Natural killer cell treated with Interleukin-12 subunit alpha and Interleukin-12 subunit beta and Interleukin-15 and Interleukin-18, amount 100 ng/mL, for 72 hours (primary cell): ENCODE measurements around the gene ZNF664. TPM values are rescaled to one million over a fixed set of nuclear protein-coding genes. Genes with fewer than 3 reads are reported as not detected.

Experiments used
- ATAC-seq, 2 donors: fragments of 150-1000 bp; cut with Tn5 transposase in 1 of 2; sonication (Bioruptor Pico), chemical (Tn5 transposase) in 1 of 2; 2 replicates each; pipeline ENCODE4 v1.10.0; 2021
- DNase-seq: peaks from one replicate; pipeline ENCODE4 v3.0.0; 2022; ENCODE audit warnings: low spot score
- H3K27ac Mint-ChIP-seq, 2 donors: 1 replicate in 1 of 2; 2 replicates in 1 of 2; pipeline ENCODE4 v1.8.0; 2022; ENCODE audit warnings: mixed read lengths in 2 of 2, mild to moderate bottlenecking in 1 of 2, moderate library complexity in 1 of 2
- H3K27me3 Mint-ChIP-seq, 2 donors: 1 replicate in 1 of 2; 2 replicates in 1 of 2; pipeline ENCODE4 v1.8.0; 2022; ENCODE audit warnings: mixed read lengths in 2 of 2
- H3K36me3 Mint-ChIP-seq: one replicate; pipeline ENCODE4 v1.8.0; 2022; ENCODE audit warnings: mixed read lengths
- H3K4me1 Mint-ChIP-seq, 2 donors: 1 replicate in 1 of 2; 2 replicates in 1 of 2; pipeline ENCODE4 v1.8.0; 2022; ENCODE audit warnings: low read depth in 2 of 2, mixed read lengths in 2 of 2, mild to moderate bottlenecking in 1 of 2
- H3K4me3 Mint-ChIP-seq: one replicate; pipeline ENCODE4 v1.8.0; 2022; ENCODE audit warnings: mixed read lengths
- H3K9me3 Mint-ChIP-seq: 2 replicates; pipeline ENCODE4 v1.8.0; 2022; ENCODE audit warnings: mixed read lengths
- total RNA-seq, 2 donors: library from RNA; stranded (reverse); gene quantifications; one replicate each; pipeline ENCODE4 v1.2.3, GENCODE V29; 2022

The ZNF664 gene
- total RNA-seq, 2 donors from 2014 or later: 41.0 to 45.5 TPM

DNA sequence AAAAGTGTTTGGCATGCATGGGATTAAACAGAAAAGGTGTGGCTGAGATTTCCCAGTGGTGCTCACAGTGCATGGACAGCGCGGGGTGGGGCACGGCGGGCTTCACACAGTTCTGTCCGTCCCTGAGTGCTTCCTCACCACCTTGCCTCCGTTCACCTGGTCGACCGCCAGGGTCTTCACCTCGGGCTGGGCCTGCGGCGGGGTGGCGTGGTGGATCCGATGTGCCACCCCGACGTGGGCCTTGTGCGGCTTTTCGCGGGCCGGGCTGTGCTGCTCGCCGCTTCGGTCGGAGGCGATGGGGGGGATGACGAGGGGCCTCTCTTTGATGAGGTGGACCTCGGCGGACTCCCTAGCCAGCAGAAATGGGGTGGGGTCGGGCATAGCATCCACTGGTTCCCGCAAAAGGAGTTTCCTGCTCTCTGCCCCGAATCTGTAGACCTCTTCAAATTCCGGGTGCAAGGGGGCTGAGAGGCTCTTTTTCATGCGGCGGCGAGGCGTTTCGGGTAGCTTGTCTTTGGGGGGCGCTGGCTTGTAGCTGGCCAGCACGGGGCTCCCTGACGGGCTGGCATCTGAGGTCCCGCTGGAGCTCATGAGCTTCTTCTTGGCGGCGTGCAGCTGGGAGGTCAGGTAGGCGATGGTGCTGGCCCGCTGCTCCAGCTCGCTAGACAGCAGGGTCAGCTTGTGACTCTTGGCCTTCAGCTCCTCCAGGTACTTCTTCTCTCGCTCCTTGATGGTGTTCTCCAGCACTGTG, 35.9 kb upstream of the ZNF664 start:
- Mint-ChIP-seq H3K27ac (peak overlapping the region; percentile 74), H3K9me3 (no peaks in the 10 kb centered on the region), H3K36me3 (peaks cover 5% of the 10 kb centered on the region), H3K4me1 (peaks cover 55 to 66% of the 10 kb centered on the region in 2 donors), H3K4me3 (peak overlapping the region; percentile 75), H3K27me3 (no peaks in the 10 kb centered on the region)
- DNase-seq: no peak
- no peak for ATAC-seq

DNA sequence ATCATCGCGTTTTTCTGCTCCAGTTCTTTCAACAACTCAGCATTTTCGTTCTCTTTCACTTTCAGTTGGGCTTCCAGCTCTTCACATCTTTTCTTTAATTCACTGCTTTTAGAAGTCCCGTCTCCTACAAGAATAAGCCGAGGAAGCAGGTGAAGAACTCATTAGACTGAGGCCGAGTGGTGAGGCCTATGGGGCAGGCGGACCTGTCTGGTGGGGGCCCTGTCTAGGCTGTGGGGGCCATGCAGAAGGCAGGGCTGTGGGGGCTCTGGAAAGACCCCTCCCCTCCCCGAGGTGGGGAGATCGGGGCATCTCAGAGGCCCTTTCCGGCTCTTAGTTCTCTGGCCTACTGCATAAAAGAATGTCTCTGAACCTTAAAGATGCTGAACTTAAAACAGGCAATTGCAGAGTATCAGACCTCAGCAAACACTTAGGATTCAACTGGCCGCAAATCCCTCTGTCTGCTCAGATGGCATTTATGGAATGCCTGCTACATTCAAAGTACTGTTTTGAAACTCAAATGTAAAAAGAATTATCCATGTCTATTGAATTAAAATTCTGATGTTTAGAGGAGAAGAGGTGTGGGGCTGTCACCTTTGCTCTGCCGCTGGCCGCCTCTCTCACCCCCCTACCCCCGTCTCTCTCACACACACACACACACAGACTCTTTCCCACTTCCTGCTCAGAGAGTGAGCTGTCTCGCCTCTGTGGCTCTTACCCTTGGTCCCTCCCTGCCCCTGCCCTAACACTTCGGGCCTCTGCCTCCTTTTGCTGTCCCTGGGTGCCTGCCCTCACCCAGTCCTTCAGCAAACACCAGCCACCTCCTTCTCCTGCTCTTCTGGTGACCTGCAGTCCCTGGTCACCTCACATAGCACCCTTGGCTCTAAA, 35.1 kb upstream of the ZNF664 start:
- Mint-ChIP-seq H3K9me3 (no peaks in the 10 kb centered on the region), H3K4me1 (peaks cover 55 to 63% of the 10 kb centered on the region in 2 donors), H3K27me3 (no peaks in the 10 kb centered on the region), H3K36me3 (peaks cover 11% of the 10 kb centered on the region), H3K4me3 (peak overlapping the region; percentile 75), H3K27ac (peak overlapping the region; percentile 74)
- peak; percentile 82 to 87 for ATAC-seq
- peak; percentile 82 for DNase-seq

DNA sequence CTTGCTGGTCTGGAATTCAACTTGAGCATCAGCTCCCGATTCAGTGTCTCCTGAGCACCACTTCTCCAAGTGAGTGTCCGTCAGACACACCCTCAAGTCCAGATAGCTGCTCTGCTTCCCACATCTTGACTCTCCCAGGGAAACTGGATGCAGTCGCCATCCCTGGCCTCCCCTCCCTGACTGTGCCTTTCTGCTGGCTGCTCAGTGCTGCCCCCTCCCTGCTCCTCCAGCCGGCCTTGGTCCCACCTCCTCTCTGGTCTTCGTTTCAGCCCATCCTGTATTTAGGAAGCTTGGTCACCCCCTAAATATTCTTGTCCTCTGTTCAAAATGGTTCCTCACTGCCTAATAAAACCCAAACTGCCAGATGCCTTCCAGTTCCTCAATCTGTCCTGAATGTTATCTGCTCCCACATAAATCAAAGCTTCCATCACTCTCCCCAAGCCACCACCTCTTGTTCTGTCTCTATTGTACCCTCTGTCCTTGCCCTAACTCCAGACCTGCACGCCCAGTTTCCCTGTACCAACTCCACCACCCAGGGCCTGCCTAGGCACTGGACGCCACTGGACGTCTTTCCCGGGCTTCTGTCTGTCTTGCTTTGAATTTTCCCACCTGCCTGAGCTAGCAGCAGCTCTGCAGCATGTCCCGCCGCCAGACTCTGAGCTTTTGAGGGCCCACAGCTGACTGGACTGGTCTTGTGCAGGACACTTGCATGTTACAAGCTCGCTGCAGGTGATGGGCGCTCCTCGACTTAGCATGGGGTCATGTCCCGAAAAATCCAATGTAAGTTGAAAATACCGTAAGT, 34.1 kb upstream of the ZNF664 start:
- no peak for ATAC-seq
- no peaks in the 10 kb centered on the region for H3K9me3 Mint-ChIP-seq
- H3K27ac Mint-ChIP-seq: peak overlapping the region; percentile 74
- H3K4me1 Mint-ChIP-seq: peaks cover 48 to 55% of the 10 kb centered on the region in 2 donors
- peaks cover 11% of the 10 kb centered on the region for H3K36me3 Mint-ChIP-seq
- no peaks in the 10 kb centered on the region for H3K27me3 Mint-ChIP-seq
- DNase-seq: no peak
- H3K4me3 Mint-ChIP-seq: peak overlapping the region; percentile 75

DNA sequence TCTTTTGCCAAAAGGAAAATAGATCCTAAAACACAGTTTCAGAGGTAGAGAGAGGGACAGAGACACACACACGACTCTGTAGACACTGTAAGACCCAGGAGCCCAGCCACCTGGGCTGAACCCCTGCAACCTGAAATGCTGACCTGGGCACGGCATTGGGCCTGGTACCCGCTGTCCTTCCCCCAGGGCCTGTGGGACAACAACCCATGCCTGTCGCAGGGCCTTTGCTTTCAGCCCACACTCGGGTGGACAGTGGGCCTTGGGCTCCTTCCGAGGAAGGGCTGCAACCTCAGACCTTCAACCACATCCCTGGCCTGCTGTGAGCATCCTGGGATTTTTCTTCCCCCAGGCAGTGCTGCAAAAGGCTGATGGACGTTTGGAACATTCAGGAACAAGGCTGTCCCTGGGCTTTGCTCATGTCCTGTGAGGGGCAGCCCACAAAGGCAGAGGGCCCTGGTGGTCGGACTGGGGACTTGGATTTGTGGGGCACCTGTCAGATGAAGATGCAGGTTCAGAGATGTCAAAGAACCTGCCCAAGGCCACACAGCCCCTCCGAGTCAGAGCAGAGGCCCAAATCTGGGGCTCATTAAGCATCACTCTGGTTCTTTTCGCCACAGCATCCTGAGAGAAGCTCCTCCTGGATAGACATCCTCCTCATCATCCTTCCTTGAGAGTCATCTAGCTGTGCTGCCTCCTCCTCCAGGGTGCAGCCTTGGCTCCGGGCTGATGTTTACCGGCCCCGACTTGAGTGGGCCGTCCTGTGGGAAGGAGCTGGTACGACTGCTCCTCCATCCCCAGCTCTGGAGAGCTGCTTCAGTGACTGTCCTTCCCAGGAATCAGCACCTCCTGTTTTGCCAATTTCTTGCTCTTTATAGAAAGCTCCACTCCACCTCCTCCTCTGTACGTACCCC, 33.0 kb upstream of the ZNF664 start:
- H3K4me3 Mint-ChIP-seq: no peak overlapping the region
- H3K4me1 Mint-ChIP-seq: peaks cover 42 to 44% of the 10 kb centered on the region in 2 donors
- ATAC-seq (no peak), DNase-seq (no peak)
- no peak overlapping the region for H3K27ac Mint-ChIP-seq
- peaks cover 11% of the 10 kb centered on the region for H3K36me3 Mint-ChIP-seq
- H3K9me3 Mint-ChIP-seq: no peaks in the 10 kb centered on the region
- no peaks in the 10 kb centered on the region for H3K27me3 Mint-ChIP-seq

DNA sequence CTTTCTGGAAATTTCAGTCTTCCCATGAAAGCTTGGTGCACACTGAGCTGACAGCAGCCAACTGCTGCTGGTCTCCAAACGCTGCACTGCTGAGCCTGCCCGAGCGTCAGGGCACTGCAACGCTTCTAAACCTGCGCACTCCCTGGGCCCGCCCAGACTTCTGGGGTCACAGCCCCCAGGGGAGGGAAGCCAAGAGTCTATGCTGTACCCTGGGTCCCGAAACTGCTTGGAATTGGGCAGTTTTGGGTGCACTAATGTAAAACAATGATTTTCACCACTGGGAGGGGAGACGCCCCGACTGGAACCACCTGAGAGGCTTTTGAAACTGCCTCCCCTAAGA, 32.4 kb upstream of the ZNF664 start:
- Mint-ChIP-seq H3K4me3 (no peak overlapping the region), H3K4me1 (peaks cover 38 to 40% of the 10 kb centered on the region in 2 donors), H3K9me3 (no peaks in the 10 kb centered on the region), H3K27me3 (no peaks in the 10 kb centered on the region), H3K27ac (no peak overlapping the region), H3K36me3 (peaks cover 11% of the 10 kb centered on the region)
- no peak for ATAC-seq
- no peak for DNase-seq

DNA sequence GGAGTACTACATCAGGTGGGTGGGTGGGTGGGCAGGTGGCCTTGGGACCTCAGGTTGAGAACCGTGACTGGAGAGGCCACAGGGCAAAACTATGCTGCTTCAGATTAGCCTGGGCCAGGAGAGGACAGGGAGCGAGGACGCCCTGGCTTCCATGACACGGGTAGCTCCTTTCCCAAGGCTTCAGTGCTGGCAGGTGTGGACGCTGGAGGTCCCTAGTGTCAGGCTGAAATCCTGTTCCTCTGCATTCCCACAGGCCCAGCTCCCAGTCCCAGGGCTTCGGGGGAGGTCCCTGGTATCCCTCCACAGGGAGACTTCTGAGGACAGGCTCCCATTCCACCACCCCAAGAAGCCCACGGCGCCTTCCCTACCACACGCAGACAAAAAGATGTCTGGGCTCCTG, 32.0 kb upstream of the ZNF664 start:
- Mint-ChIP-seq H3K9me3 (no peaks in the 10 kb centered on the region), H3K4me1 (peaks cover 35 to 38% of the 10 kb centered on the region in 2 donors), H3K27me3 (no peaks in the 10 kb centered on the region), H3K36me3 (peaks cover 11% of the 10 kb centered on the region), H3K27ac (no peak overlapping the region), H3K4me3 (no peak overlapping the region)
- no peak for DNase-seq
- ATAC-seq: no peak

DNA sequence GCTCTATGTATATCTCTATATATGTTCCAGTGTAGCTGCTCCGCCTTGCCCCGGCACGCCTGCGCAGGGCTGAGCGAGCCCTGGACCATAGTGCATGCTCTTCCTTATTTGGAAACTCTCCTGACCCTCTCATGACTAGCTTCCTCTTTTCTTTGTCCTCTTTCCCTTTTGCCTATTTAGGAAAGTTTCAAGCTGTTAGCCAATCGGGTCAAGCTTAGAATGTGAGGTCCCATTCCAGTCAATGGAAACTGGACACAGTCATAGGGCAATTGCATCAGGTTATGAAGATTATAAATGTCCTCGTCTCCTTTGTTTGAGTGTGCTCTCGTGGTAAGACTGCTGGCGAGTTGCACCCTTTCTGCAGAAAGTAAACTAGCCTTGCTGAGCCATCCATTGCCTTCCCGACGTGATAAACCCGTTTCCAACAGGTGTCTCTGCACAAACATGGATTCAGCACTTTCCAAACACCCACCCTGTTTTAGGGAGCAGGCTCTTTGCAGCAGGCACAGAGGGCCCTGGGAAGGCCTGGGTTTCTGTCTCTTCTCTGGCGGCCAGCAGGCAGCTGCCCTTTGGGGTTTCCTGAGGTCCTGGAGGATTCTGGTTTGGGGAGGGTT, 31.3 kb upstream of the ZNF664 start:
- Mint-ChIP-seq H3K4me3 (no peak overlapping the region), H3K4me1 (peaks cover 28 to 35% of the 10 kb centered on the region in 2 donors), H3K36me3 (peaks cover 11% of the 10 kb centered on the region), H3K9me3 (no peaks in the 10 kb centered on the region), H3K27me3 (no peaks in the 10 kb centered on the region), H3K27ac (no peak overlapping the region)
- DNase-seq (no peak), ATAC-seq (no peak)

DNA sequence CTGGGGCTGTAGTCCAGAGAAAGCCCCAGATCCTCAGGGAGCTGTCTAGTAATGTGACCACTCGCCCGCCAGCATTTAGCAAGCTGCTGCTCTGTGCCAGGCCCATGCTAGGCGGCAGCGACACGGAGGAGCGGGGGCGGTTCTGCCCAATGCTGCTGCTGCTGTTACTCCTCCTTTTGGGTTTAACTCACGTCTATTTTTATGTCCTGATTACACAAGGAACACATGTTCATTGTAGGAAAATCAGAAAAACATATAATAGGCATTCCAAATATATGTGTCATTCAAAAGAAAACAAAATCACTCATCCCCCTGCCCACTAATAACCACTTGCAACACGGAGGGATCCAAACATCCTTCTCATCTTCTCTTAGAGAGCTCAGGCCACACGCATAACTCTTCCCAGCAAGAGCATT, 30.8 kb upstream of the ZNF664 start:
- H3K27me3 Mint-ChIP-seq: no peaks in the 10 kb centered on the region
- H3K36me3 Mint-ChIP-seq: peaks cover 11% of the 10 kb centered on the region
- ATAC-seq (no peak), DNase-seq (no peak)
- no peak overlapping the region for H3K27ac Mint-ChIP-seq
- no peaks in the 10 kb centered on the region for H3K9me3 Mint-ChIP-seq
- no peak overlapping the region for H3K4me3 Mint-ChIP-seq
- H3K4me1 Mint-ChIP-seq: peaks cover 26 to 34% of the 10 kb centered on the region in 2 donors

DNA sequence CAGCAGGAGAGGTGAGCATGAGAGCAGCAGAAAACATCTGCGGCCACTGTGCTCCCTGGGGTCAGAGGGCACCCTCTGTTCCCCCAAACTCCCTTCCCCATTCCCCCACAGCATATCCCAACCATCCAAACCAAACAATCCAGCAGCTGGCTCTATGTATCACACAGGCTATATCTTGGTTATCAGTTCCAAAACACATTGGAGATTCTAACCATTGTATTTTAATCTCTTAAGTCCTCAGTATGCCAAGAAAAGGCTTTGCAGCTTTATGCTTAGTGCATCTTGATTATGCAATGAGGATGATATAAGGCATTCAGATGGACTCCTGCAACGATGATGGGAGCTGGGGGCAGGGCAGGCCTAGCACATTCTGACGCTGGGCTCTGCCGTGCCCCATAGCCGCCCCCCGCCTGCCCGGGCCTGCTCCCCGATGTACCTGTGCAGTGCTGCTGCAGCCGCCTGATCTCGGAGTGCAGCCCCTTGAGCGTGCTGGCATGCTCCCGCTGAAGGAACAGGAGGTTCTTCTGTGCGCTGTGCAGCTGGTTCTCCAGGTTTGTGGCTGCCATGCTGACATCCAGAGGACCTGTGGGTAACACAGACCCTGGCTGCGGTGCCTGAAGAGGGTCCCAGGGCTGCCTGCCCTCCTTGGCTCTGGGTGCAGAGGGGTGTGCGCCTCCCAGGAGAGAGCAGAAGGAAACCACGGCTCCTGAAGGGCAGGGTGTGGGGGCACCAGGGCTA, 29.9 kb upstream of the ZNF664 start:
- peaks cover 11% of the 10 kb centered on the region for H3K36me3 Mint-ChIP-seq
- no peak for DNase-seq
- ATAC-seq: no peak
- H3K27me3 Mint-ChIP-seq: no peaks in the 10 kb centered on the region
- no peak overlapping the region for H3K4me3 Mint-ChIP-seq
- H3K9me3 Mint-ChIP-seq: no peaks in the 10 kb centered on the region
- no peak overlapping the region for H3K27ac Mint-ChIP-seq
- H3K4me1 Mint-ChIP-seq: peaks cover 18 to 28% of the 10 kb centered on the region in 2 donors

DNA sequence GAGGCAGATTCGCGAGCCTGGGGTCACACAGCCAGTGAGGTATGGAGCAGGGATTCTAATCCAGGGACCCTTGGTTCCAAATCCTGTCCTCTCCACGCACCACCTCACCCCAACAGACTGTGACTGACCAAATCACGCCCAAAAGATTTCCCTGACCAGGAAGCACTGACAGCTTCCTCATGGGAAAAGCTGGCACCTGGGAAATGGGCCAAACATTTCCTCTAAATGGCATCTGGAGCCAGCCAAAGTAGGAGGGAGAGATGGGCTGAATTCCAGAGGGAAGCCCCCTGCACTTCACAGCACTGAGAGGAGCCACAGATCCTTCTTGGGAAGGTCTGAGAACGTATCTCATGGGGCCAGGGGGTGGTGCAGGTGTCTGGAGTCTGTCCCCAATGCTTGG, 29.2 kb upstream of the ZNF664 start:
- Mint-ChIP-seq H3K36me3 (peaks cover 11% of the 10 kb centered on the region), H3K27me3 (no peaks in the 10 kb centered on the region), H3K9me3 (no peaks in the 10 kb centered on the region), H3K4me1 (peaks cover 11 to 21% of the 10 kb centered on the region in 2 donors), H3K4me3 (no peak overlapping the region), H3K27ac (no peak overlapping the region)
- DNase-seq (no peak), ATAC-seq (no peak)

DNA sequence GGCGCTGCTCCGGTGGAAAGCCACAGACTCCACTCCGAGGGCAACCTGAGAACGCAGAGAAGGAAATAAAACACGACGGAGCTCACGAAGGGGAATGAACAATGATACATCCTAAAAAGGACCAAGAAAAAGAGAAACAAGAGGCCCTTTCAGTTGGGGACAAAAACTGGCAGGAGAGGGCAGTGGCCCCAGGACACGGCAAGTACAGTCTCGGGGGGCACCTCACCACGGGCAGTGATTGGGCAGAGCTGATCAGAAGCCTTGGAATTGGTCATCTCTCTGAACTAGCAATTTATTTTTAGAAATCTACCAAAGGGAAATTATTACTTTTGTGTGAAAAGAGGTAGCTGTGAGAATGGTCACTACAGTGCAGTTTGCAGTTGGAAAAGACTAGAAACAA, 28.3 kb upstream of the ZNF664 start:
- peaks cover 9 to 16% of the 10 kb centered on the region in 2 donors for H3K4me1 Mint-ChIP-seq
- ATAC-seq (no peak), DNase-seq (no peak)
- peaks cover 11% of the 10 kb centered on the region for H3K36me3 Mint-ChIP-seq
- no peak overlapping the region for H3K27ac Mint-ChIP-seq
- no peaks in the 10 kb centered on the region for H3K27me3 Mint-ChIP-seq
- H3K4me3 Mint-ChIP-seq: no peak overlapping the region
- H3K9me3 Mint-ChIP-seq: no peaks in the 10 kb centered on the region
